Forelimb muscle (tissue), 1 donor: ENCODE measurements around the gene SYT17. TPM values are rescaled to one million over a fixed set of nuclear protein-coding genes. Genes with fewer than 3 reads are reported as not detected.

Source experiments
- DNase-seq: peaks from one replicate; pipeline ENCODE4 v3.0.0-alpha.2; 2013; ENCODE audit warnings: low read depth
- polyA plus RNA-seq: library from polyadenylated mRNA; unstranded; fragments of 120-200 nt; gene quantifications from one replicate; pipeline ENCODE4 v1.2.1, GENCODE V29; 2013; ENCODE audit not compliant: insufficient read length

Gene SYT17
- polyA plus RNA-seq, 1 donor = 5.9 TPM

DNA sequence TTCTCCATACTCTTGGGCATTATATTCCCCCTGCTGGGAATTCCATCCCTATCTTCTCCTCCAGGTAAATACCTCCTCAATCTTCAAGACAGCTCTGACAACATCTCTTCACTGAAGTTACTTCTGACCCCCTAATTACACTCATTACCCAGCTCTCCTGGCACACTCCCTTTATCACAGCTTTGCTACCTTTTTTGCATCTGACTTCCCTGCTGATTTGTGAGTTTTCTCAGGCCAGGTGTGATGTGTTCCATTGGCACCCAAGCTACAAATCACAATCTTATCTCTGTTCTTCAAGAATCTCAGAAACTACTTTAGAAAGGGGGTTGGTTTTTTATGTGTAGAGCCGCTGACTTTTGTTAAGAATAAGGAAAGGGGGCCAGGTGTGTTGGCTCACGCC, 131.5 kb downstream of the SYT17 start:
- DNase-seq = no peak

DNA sequence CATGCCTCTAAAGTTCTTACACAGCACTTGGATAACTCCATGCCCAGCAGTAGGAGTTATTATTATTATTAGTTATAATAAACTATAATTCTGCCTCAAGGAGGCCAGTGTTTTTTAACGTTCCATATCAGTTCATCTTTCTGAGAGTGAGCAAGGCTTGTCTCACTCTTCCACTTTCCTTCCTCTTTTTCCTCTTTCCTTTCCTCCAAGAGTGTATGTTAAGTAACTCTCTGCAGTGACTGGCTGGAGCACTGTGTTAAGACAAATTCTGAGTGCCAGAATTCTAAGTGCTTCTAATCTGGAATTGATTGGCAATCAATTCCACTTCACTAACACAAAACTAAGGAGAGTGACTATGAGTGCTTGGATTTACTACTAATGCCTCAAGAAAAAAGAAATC, 133.9 kb downstream of the SYT17 start:
- no peak for DNase-seq

DNA sequence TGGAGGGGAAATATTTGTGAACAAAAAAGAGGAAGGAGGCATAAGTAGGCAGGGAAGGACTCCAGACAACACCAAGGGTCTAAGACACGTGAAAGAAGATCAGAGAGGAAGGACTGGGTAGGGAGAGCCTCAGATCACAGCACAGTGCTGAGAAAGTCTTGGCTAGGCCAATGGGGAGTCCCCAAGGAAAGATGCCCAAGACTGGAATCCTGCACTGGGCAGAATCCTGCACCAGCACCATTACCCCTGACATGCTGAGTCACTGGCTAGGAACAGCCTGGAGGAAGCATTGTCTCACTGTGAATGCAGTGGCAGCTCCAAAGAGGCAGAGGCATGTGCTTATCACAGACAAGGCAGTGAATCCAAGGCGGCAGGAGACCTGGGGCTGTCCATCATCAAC, 136.7 kb downstream of the SYT17 start:
- no peak for DNase-seq

DNA sequence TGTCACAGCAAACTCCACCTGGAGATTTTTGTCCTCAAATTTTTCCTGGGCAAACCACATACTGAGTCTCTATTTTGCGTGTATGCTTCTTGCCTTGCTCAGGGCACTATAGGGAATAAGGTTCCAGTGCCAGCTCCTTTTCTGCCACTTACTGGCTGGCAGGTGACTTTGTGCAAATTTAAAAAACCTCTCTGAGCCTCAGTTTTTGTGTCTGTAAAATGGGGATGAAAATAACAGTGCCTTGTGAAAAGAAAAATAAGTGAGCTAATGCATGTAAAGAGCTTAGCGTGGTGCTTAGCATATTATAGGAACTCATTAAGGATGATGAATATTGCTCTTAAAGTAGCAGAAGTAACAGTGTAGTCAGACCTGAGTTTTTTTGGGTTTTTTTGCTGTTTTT, 137.4 kb downstream of the SYT17 start:
- DNase-seq = no peak

DNA sequence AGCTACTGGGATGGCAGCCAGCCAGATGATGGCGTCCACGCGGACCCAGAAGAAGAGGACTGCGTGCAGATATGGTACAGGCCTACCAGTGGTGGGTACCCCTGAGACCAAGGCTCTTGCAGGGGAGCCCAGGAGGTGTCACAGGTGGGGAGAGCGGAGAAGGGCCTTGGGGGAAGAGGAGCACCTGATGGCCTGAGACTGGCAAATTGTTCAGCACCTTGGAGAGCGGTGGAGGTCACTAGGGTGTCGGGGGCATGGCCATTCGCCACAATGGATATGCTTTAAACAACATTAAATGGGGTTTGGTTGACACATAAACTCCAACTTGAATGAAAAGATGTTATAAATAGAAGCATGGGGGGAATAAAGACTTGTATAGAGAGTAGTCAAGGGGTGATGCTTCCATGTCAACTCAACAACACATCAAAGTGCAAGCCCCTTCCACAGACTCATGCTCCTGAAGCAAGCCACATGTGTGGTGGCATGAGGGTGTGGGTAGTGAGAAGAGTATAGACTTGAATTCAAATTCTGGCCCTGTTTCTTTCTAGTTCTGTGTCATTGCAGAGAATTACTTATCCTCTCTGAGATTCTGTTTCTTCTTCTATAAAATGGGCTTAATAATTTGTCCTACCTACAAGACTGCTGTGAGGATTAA, 139.7 kb downstream of the SYT17 start:
- no peak for DNase-seq

DNA sequence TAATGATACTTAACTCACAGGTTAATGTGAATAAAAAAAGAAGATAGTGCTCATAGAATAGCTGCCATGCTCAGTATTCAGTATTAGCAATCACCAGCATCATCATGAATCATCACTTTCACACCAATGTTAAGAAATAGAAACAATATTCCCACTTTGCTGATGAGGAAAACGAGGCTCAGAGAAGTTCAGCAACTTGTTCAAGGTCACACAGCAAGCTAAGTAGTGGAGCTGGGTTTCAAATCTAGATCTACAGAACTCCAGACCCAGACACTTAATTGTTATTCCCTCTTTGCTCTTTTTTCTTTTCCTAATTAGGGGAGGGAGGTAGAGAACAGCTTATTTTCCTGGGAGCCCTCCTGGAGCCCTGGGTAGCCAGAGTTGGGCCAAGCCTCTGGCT, 140.4 kb downstream of the SYT17 start:
- DNase-seq = no peak

DNA sequence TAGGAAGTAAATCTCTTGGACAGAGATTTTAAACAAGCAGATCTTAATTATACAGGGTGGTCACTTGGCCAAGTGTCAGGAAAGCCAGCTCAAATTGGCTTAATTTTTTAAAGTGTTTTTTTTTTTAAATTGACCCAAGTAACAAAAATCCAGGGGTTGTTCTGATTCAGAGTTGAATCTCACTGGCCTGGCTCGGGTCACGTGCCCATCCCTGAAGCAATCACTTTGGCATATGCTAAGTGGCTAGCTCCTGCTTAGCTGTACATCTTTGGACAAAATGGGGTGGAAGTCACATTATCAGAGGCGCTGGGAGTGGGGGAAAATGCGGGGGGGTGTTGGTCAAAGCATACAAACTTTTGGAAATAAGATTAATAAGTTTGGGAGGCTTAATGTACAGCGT, 141.1 kb downstream of the SYT17 start:
- DNase-seq = no peak

DNA sequence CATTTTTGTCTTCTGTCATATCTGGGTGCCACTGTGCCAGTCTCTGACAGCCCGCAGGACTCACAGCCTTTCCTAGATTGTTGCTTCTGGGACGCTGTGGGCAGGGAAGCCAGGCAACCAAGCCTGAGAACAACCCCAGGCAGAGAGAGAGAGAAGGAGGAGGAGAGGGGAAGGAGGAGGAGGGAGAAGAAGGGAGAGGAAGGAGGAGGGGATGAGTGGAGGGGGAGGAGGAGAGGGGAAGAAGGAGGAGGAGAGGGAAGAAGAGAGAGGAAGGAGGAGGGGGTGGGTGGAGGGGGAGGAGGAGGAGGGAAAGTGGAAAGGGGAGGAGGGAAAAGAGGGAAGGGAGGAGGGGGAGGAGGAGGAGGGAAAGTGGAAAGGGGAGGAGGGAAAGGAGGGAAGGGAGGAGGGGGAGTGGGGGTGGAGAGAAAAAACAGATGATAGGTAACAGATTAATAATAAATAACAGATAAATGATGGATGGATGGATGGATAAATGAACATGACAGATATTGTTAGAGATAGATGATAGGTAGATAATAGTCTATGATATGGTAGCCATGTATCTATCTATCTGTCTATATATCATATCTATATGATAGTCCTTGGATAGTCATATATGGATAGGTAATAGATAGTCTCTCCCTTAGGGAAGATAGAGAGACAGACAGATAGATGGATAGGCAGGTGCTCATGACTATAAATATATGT, 146.8 kb downstream of the SYT17 start:
- DNase-seq = no peak

DNA sequence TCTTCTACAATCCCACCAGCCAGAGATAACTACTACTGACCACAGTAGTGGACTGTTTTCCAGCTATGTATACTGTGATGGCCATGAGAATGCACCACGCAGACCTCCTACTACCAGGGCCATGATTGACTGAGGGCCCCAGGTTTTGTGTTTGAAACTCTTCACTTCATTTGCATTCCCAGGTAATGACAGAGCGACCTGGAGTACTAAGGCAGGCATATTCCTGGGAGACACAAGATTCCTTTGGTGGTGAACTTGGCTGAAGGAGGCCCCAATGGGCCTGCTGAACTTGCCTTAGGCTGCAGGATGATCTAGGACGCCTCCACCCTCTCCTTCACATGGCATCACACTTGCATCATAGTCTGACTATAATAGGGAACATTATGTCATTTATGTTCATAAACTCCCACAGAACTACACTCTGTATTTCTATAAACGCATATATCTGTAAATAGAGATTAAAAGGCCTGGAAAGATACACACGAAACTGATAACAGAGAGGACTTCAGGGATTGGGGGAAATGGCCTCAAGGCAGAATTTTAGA, 147.9 kb downstream of the SYT17 start:
- no peak for DNase-seq

DNA sequence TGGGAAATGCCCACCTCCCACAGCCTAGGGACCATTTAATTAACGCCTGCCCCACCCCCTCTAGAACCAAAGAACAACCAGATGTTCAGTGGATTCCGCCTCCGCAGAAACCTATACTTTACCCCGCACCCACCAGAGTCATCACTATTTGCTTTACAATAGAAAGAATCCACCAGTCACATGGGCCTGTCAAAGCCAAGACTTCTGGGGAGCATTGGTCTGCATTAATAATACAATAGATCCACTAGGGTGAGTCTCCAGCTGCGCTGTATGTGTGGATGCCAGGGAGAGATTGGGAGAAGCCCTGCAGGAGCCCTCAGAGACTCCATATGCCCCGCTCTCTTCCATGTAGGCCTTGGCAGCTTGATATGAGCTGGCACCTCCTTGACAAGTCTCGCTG, 148.8 kb downstream of the SYT17 start:
- no peak for DNase-seq

Other genes with a start within 250 kb of the SYT17 start
- gene SMG1, start 241.8 kb upstream of the SYT17 start, polyA plus RNA-seq = 45.0 TPM
- gene TMC7, start 184.3 kb upstream of the SYT17 start, polyA plus RNA-seq = 1.5 TPM
- gene COQ7, start 100.6 kb upstream of the SYT17 start, polyA plus RNA-seq = 31.2 TPM
- 21.3 TPM for gene ITPRIPL2, start 54.3 kb upstream of the SYT17 start, polyA plus RNA-seq
- gene CLEC19A, start 117.5 kb downstream of the SYT17 start, polyA plus RNA-seq = 0.16 TPM
- gene TMC5, start 249.6 kb downstream of the SYT17 start, polyA plus RNA-seq = 0.05 TPM